ENCODE data around the gene GP5. TPM values are rescaled to one million over a fixed set of nuclear protein-coding genes. Genes with fewer than 3 reads are reported as not detected.

The GP5 gene
- total RNA-seq, 1 donor from 2014 or later = 0.15 TPM

DNA sequence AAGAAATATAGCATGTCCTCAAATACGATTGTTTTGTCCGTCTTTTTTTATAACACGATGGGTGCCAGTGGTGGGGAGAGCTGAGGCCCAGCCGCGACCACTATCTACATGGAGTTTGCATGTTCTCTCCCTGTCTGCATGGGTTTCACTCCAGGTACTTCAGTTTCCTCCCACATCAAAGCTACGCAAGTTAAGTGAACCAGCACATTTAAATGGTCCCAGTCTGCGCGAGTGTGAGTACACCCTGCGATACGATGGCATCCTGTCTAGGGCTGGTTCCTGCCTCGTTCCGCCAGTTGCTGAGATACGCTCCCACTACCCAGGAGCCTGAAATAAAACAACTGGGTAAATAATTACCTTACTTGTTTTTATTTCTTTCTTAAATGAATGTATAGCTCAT, 47.1 kb upstream of the GP5 start:
- no peaks in the 10 kb centered on the region for H3K9me3 Mint-ChIP-seq (ENCODE audit: unreplicated experiment)
- DNase-seq = no peak
- TF ChIP-seq, protein P1, sequence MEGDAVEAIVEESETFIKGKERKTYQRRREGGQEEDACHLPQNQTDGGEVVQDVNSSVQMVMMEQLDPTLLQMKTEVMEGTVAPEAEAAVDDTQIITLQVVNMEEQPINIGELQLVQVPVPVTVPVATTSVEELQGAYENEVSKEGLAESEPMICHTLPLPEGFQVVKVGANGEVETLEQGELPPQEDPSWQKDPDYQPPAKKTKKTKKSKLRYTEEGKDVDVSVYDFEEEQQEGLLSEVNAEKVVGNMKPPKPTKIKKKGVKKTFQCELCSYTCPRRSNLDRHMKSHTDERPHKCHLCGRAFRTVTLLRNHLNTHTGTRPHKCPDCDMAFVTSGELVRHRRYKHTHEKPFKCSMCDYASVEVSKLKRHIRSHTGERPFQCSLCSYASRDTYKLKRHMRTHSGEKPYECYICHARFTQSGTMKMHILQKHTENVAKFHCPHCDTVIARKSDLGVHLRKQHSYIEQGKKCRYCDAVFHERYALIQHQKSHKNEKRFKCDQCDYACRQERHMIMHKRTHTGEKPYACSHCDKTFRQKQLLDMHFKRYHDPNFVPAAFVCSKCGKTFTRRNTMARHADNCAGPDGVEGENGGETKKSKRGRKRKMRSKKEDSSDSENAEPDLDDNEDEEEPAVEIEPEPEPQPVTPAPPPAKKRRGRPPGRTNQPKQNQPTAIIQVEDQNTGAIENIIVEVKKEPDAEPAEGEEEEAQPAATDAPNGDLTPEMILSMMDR (IDR thresholded peaks at IDR 0.05; ENCODE audit: partially characterized antibody, unreplicated experiment) = no peak
- no peak overlapping the region for H3K4me3 Mint-ChIP-seq (ENCODE audit: unreplicated experiment)
- H3K4me1 Mint-ChIP-seq (ENCODE audit: low read depth, unreplicated experiment) = peaks cover 8% of the 10 kb centered on the region
- no peaks in the 10 kb centered on the region for H3K27me3 Mint-ChIP-seq (ENCODE audit: unreplicated experiment)
- no peak overlapping the region for H3K27ac Mint-ChIP-seq (ENCODE audit: unreplicated experiment)
- no peaks in the 10 kb centered on the region for H3K36me3 Mint-ChIP-seq (ENCODE audit: unreplicated experiment)

GRCh38 chr3:194443901-194444300, 44.8 kb upstream of the GP5 start:
- Mint-ChIP-seq H3K27me3 (ENCODE audit: unreplicated experiment) (no peaks in the 10 kb centered on the region), H3K4me3 (ENCODE audit: unreplicated experiment) (no peak overlapping the region), H3K27ac (ENCODE audit: unreplicated experiment) (no peak overlapping the region), H3K36me3 (ENCODE audit: unreplicated experiment) (no peaks in the 10 kb centered on the region), H3K9me3 (ENCODE audit: unreplicated experiment) (no peaks in the 10 kb centered on the region), H3K4me1 (ENCODE audit: low read depth, unreplicated experiment) (peaks cover 21% of the 10 kb centered on the region)
- TF ChIP-seq, protein P1 (IDR thresholded peaks at IDR 0.05; ENCODE audit: partially characterized antibody, unreplicated experiment) = no peak
- no peak for DNase-seq

GRCh38 chr3:194440756-194441155, 41.7 kb upstream of the GP5 start:
- peaks cover 21% of the 10 kb centered on the region for H3K4me1 Mint-ChIP-seq (ENCODE audit: low read depth, unreplicated experiment)
- no peaks in the 10 kb centered on the region for H3K27me3 Mint-ChIP-seq (ENCODE audit: unreplicated experiment)
- DNase-seq = no peak
- TF ChIP-seq, protein P1 (IDR thresholded peaks at IDR 0.05; ENCODE audit: partially characterized antibody, unreplicated experiment) = no peak
- no peaks in the 10 kb centered on the region for H3K36me3 Mint-ChIP-seq (ENCODE audit: unreplicated experiment)
- no peak overlapping the region for H3K4me3 Mint-ChIP-seq (ENCODE audit: unreplicated experiment)
- no peaks in the 10 kb centered on the region for H3K9me3 Mint-ChIP-seq (ENCODE audit: unreplicated experiment)
- H3K27ac Mint-ChIP-seq (ENCODE audit: unreplicated experiment) = peak overlapping the region; percentile 11

DNA sequence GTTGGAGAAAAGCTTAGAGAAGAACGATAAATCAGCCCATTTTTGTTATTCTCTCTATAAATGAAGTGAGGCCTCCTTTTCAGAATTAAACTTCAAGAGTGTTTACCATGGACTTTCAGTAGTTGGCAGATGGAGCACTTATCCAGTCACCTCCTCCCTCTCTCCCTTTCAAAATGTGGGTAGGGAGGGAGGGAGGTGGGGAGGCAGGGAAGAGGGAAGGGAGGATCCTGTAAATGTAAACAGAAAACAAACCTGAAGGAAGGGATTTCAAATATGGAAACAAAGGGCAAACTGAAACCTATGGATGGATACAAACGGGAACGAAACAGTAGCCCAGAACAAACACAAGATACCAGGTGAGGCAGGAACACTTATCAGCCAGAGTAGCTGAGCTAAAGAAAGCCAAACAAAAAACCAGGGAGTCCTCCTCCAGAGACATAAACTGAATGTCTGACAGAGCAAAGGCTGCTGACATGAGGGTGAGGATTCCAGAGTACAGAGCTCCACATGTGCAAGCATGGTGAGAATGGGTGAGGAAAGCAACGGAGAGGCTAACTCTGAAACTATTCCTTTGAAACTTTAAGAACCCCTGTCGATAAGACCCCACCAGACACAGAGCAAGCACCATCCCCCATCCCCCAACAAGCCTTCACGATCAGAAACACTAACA, 41.0 kb upstream of the GP5 start:
- TF ChIP-seq, protein P1 (IDR thresholded peaks at IDR 0.05; ENCODE audit: partially characterized antibody, unreplicated experiment) = no peak
- peaks cover 21% of the 10 kb centered on the region for H3K4me1 Mint-ChIP-seq (ENCODE audit: low read depth, unreplicated experiment)
- H3K9me3 Mint-ChIP-seq (ENCODE audit: unreplicated experiment) = no peaks in the 10 kb centered on the region
- no peak for DNase-seq
- no peaks in the 10 kb centered on the region for H3K36me3 Mint-ChIP-seq (ENCODE audit: unreplicated experiment)
- H3K4me3 Mint-ChIP-seq (ENCODE audit: unreplicated experiment) = no peak overlapping the region
- no peaks in the 10 kb centered on the region for H3K27me3 Mint-ChIP-seq (ENCODE audit: unreplicated experiment)
- H3K27ac Mint-ChIP-seq (ENCODE audit: unreplicated experiment) = peak overlapping the region; percentile 39

DNA sequence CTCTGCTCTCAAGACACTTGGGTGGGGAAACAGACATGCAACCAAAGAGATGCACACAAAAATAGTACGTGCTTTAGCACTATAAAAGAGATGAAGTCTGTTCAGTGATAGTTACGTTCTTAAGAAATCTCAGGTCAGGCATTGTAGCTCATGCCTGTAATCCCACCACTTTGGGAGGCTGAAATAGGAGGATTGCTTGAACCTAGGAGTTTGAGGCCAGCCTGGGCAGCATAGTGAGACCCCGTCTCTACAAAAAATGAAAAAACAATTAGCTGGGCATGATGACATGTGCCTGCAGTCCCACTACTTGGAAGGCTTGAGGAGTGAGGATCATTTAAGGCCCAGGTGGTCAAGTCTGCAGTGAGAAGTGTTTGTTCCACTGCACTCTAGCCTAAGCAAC, 35.4 kb upstream of the GP5 start:
- no peak for DNase-seq
- Mint-ChIP-seq H3K9me3 (ENCODE audit: unreplicated experiment) (no peaks in the 10 kb centered on the region), H3K4me3 (ENCODE audit: unreplicated experiment) (no peak overlapping the region), H3K4me1 (ENCODE audit: low read depth, unreplicated experiment) (peaks cover under 1% of the 10 kb centered on the region), H3K36me3 (ENCODE audit: unreplicated experiment) (no peaks in the 10 kb centered on the region), H3K27me3 (ENCODE audit: unreplicated experiment) (no peaks in the 10 kb centered on the region), H3K27ac (ENCODE audit: unreplicated experiment) (no peak overlapping the region)
- TF ChIP-seq, protein P1 (IDR thresholded peaks at IDR 0.05; ENCODE audit: partially characterized antibody, unreplicated experiment) = no peak

Measured in glutamatergic neuron (in vitro differentiated cells).